DMS114 treated with DMSO at 0.1 percent for 48 hours (cell line): ENCODE data around the gene LRP10.

ENCODE experiments used
- DNase-seq: peaks from one replicate; lab custom pipeline; 2025; ENCODE audit not compliant: unreplicated experiment; lab: John Stamatoyannopoulos, UW

Gene LRP10

GRCh38 chr14:22915886-22916521, 44.5 kb downstream of the LRP10 start:
- DNase-seq: no peak

- DNase-seq: peak; percentile 99
These were observed 47.5 kb downstream of the LRP10 start, which contains the start of gene RBM23 for GRCh38 chr14:22918804-22919600. Gene RBM23 (minus strand): TSS chr14:22919149.

- DNase-seq: no peak
These were observed 48.0 kb downstream of the LRP10 start for GRCh38 chr14:22919601-22919921.

- no peak for DNase-seq
These were observed 49.2 kb downstream of the LRP10 start for GRCh38 chr14:22920697-22921096.

- DNase-seq: no peak
These were observed 50.8 kb downstream of the LRP10 start for GRCh38 chr14:22922294-22922693.

- no peak for DNase-seq
These were observed 52.2 kb downstream of the LRP10 start for GRCh38 chr14:22923746-22924145.

- no peak for DNase-seq
These were observed 54.0 kb downstream of the LRP10 start for GRCh38 chr14:22925513-22925912.

GRCh38 chr14:22926316-22926715, 54.8 kb downstream of the LRP10 start:
- DNase-seq: no peak

- DNase-seq: no peak
These were observed 56.9 kb downstream of the LRP10 start for GRCh38 chr14:22928237-22929103.

GRCh38 chr14:22929104-22929960, 57.8 kb downstream of the LRP10 start, which contains the start of gene PRMT5:
Gene PRMT5 (minus strand): TSS chr14:22929376. CDS start chr14:22929361, 15 bp downstream.
- DNase-seq: peak; percentile 98

- no peak for DNase-seq
These were observed 58.4 kb downstream of the LRP10 start for GRCh38 chr14:22929961-22930364.
